ENCODE measurements around the gene PPARG. TPM values are rescaled to one million over a fixed set of nuclear protein-coding genes. Genes with fewer than 3 reads are reported as not detected.

The PPARG gene
- total and polyA plus RNA-seq, 5 donors, result 10.4 to 18.9 (median 15.3) TPM

DNA sequence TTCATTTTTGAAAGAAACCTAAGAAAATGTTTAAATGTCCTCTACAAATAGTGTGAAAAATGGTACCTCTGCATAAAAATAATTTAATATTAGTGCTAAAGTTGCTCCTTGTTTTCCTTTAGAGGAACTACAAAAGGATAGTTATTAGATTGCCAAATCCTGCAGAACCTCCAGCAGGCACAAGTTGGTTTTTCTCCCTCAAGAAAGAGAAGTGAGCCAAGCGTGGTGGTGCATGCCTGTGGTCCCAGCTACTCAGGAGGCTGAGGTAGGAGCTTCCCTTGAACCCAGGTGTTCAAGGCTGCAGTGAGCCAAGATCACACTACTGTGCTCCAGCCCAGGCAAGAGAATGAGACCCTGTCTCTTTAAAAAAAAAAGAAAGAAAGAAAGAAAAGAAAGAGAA is 110.4 kb downstream of the PPARG start:
- ATAC-seq (no peak), DNase-seq (no peak)
- Histone ChIP-seq H3K27ac (ENCODE audit: low read length) (no peak overlapping the region), H3K27me3 (ENCODE audit: control insufficient read depth, insufficient read depth) (no peaks in the 10 kb centered on the region), H3K9me3 (ENCODE audit: control insufficient read depth, low read length) (no peaks in the 10 kb centered on the region), H3K4me3 (ENCODE audit: low read length) (no peak overlapping the region), H3K4me1 (ENCODE audit: control insufficient read depth, insufficient read depth, low read length) (no peaks in the 10 kb centered on the region)
- intact Hi-C loops (cut with DNase I), result no loop called here
- 90% methylated on average over 1 of the region's 1 CpG for WGBS

DNA sequence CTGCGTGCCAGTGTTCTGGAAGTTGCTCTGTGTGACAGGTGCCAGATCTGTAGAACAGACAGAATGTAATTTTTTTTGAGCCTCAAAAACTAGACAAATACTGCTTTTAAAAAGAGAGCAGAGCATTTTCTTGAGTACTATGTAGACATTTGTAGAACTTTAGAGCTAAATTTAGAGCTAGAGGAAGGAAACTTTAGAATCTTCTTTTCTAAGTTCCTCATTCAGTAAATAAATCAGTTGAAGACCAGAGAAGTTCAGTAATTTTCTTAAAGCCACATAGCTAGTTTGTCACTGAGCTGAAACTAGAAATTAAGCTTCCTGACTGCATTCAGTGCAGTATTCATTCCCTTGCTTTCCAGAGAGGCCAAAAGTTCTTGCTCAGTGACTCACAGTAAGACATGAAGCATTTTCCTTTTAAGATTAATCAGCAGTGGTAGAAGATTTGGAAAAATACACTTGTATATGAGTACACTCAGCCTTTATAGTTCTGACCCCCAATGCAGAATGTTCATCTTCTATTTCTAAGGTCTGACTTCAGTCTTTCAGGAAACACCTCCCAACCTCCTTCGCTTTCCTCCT is 111.8 kb downstream of the PPARG start:
- Histone ChIP-seq H3K27ac (ENCODE audit: low read length) (no peak overlapping the region), H3K4me1 (ENCODE audit: control insufficient read depth, insufficient read depth, low read length) (no peaks in the 10 kb centered on the region), H3K27me3 (ENCODE audit: control insufficient read depth, insufficient read depth) (no peaks in the 10 kb centered on the region), H3K9me3 (ENCODE audit: control insufficient read depth, low read length) (no peaks in the 10 kb centered on the region), H3K4me3 (ENCODE audit: low read length) (no peak overlapping the region)
- no peak for DNase-seq
- intact Hi-C loops (cut with DNase I), result no loop called here
- WGBS, result 79% methylated on average over 2 of the region's 2 CpGs
- peak in 1 of 2 donors; percentile 20 for ATAC-seq

DNA sequence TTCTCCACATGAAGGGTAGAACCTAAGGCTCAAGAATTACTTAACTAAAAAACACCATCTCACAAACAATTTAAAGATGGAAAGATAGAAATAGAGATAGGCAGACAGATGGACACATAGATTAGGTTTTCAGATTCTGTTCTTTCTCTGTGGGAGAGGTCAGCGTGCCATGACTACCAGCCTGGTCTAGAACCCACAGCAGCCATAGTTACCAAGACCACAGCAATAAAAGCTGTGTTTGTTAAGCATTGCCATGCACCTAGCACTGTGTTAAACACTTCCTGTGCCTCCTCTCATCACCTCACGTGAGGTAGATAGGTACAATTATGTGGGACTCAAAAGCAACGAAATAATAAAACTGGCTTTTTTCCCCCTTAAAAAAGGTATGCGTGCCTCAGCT is 112.3 kb downstream of the PPARG start:
- no peaks in the 10 kb centered on the region for H3K27me3 ChIP-seq (ENCODE audit: control insufficient read depth, insufficient read depth)
- no peaks in the 10 kb centered on the region for H3K4me1 ChIP-seq (ENCODE audit: control insufficient read depth, insufficient read depth, low read length)
- ATAC-seq, result no peak

DNA sequence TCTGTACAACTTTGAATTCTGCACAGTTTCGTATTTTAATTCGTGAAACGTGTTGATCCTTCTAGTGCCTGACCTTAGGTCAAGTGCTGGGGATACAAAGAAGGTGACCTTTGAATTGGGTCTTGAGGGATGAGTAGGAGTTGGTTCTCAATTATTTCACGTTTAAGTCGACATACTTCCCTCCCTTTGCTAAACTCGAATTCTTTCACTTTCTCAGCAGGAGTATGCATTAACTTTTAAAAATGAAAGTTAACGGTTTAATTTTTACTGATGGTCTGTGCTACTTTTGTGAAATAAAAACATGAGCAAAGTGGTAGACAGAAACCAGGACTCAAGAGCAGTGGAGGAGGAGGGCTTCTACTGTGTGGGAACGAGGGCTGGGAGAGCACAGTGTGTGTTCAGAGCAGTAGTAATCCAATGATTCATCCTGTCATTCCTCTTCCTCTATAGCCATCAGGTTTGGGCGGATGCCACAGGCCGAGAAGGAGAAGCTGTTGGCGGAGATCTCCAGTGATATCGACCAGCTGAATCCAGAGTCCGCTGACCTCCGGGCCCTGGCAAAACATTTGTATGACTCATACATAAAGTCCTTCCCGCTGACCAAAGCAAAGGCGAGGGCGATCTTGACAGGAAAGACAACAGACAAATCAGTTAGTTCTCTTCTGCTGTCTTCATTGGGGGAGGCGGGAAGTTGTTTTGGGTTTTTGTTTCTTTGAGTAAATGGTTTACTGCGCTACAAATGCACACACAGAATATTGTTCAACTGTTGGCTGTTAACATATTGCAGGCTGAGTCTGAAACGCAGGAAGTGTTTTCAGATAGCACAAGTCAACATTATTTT is 116.8 kb downstream of the PPARG start:
- ATAC-seq (peak; percentile 94 to 98), DNase-seq (peak; percentile 87 to 90 (median 90))
- Histone ChIP-seq H3K4me3 (ENCODE audit: low read length) (no peak overlapping the region), H3K4me1 (ENCODE audit: control insufficient read depth, insufficient read depth, low read length) (no peaks in the 10 kb centered on the region), H3K27ac (ENCODE audit: low read length) (peak overlapping the region; percentile 41), H3K27me3 (ENCODE audit: control insufficient read depth, insufficient read depth) (no peaks in the 10 kb centered on the region), H3K9me3 (ENCODE audit: control insufficient read depth, low read length) (no peaks in the 10 kb centered on the region)
- intact Hi-C loops (cut with DNase I), result no loop called here
- WGBS, result 46% methylated on average over 20 of the region's 20 CpGs

More for the DNA sequence above, 112.3 kb downstream of the PPARG start:
- H3K9me3 ChIP-seq (ENCODE audit: control insufficient read depth, low read length), result no peaks in the 10 kb centered on the region
- intact Hi-C loops (cut with DNase I), result no loop called here
- DNase-seq, result no peak
- H3K27ac ChIP-seq (ENCODE audit: low read length), result no peak overlapping the region
- no peak overlapping the region for H3K4me3 ChIP-seq (ENCODE audit: low read length)
- 89% methylated on average over 4 of the region's 4 CpGs for WGBS

DNA sequence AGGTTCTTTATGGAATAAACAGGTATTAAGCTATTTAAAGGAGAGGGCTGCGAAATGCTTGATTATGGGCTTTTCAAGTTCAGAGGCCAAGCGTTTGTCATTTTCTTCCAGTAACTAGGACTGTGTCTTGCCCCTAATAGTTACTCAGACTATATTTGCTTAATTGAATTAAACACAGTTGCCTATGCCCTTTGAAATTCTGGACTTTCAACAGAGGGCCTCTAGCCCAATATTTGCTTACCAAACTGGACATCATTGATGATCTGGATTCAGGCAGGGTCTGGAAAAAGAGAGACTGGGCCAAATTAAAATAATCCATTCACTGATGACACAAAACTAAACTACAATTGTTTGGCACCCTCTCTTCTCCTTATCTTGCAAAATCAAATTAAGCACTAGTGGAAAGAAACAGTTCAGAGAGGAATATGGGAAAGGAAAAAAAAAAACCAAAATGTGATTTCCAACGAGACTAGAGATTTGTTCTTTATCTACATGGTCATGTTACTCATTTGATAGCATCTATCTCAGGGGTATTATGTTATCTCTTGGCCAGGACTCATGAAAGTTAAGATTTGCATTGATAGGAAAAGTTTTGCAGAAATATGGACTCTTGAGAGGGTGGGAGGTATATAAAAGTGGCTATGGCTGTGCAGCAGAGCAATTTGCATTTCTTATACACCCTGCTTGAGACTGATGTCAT is 120.3 kb downstream of the PPARG start:
- Histone ChIP-seq H3K27me3 (ENCODE audit: control insufficient read depth, insufficient read depth) (no peaks in the 10 kb centered on the region), H3K4me3 (ENCODE audit: low read length) (no peak overlapping the region), H3K4me1 (ENCODE audit: control insufficient read depth, insufficient read depth, low read length) (no peaks in the 10 kb centered on the region), H3K9me3 (ENCODE audit: control insufficient read depth, low read length) (no peaks in the 10 kb centered on the region), H3K27ac (ENCODE audit: low read length) (no peak overlapping the region)
- intact Hi-C loops (cut with DNase I), result no loop called here
- ATAC-seq (no peak), DNase-seq (no peak)
- WGBS, result 80% methylated on average over 3 of the region's 3 CpGs

DNA sequence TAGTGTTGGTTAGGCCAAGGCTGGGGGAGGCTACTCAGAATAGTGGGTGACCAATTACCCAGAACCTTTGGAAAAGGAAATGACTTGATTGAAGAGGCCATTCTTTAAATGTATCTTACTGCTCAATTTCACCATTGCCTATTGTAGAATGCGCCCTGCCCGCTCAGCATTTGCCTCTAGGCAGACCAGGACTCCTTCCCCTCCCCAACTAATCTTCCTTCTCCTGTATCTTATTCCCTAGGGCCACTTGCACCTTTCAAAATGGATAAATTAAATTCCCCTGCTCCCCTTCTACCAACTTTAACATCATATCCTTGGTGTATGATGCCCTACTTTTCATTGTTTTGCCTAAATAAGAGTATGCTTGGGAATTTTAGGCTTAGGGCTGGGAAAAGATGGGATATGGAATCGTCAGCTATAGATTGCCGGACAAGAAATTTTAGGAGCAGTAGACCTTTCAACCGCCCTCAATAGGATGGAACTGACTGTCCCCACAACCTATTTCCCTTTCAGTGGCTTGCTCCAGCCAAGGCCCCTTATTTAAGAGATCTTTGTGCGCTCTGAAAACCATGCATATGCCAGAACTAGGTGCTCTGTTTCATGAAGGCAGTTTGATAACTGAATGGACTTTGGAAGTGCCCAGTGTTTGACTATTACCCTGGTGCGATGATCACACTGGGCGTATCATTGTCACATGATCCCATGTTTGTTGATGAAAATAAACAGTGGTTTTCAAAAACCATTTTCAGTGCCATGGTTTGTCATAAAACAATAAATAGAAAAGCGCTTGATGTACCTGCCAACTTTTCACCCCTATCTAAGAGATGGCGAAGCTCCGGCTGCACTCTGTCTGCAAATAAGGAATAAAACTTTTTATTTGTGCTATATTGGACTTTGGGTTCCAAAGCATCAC is 121.1 kb downstream of the PPARG start:
- Histone ChIP-seq H3K9me3 (ENCODE audit: control insufficient read depth, low read length) (no peaks in the 10 kb centered on the region), H3K27me3 (ENCODE audit: control insufficient read depth, insufficient read depth) (no peaks in the 10 kb centered on the region), H3K27ac (ENCODE audit: low read length) (no peak overlapping the region), H3K4me3 (ENCODE audit: low read length) (no peak overlapping the region), H3K4me1 (ENCODE audit: control insufficient read depth, insufficient read depth, low read length) (no peaks in the 10 kb centered on the region)
- intact Hi-C loops (cut with DNase I), result no loop called here
- DNase-seq (no peak), ATAC-seq (no peak)
- 98% methylated on average over 11 of the region's 11 CpGs for WGBS

DNA sequence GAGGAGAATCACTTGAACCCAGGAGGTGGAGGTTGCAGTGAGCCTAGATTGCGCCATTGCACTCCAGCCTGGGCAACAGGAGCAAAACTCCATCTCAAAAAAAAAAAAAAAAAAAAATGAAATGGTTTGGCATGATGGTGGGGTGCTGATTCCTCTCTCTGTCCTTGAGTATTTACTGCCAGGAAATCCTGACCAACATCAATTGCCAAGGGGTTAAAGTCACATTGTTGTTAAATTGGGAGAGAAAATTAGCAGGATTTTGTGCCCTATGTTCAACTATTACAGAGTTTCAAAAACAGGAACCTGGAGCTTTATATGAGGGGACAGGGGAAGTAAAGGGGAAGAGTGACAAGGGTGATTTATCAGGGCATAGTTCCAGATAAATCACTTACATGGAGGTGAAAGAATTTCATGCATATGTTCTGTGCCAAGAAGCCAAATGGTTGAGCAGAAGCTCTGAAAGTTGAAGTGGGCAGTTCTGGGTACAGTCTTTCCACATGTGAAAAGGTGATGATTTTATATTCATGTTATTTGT is 124.9 kb downstream of the PPARG start:
- Histone ChIP-seq H3K4me3 (ENCODE audit: low read length) (no peak overlapping the region), H3K27ac (ENCODE audit: low read length) (no peak overlapping the region), H3K9me3 (ENCODE audit: control insufficient read depth, low read length) (no peaks in the 10 kb centered on the region), H3K27me3 (ENCODE audit: control insufficient read depth, insufficient read depth) (no peaks in the 10 kb centered on the region), H3K4me1 (ENCODE audit: control insufficient read depth, insufficient read depth, low read length) (no peaks in the 10 kb centered on the region)
- intact Hi-C loops (cut with DNase I), result no loop called here
- DNase-seq (no peak), ATAC-seq (peak in 1 of 2 donors; percentile 40)
- 100% methylated on average over 1 of the region's 1 CpG for WGBS

DNA sequence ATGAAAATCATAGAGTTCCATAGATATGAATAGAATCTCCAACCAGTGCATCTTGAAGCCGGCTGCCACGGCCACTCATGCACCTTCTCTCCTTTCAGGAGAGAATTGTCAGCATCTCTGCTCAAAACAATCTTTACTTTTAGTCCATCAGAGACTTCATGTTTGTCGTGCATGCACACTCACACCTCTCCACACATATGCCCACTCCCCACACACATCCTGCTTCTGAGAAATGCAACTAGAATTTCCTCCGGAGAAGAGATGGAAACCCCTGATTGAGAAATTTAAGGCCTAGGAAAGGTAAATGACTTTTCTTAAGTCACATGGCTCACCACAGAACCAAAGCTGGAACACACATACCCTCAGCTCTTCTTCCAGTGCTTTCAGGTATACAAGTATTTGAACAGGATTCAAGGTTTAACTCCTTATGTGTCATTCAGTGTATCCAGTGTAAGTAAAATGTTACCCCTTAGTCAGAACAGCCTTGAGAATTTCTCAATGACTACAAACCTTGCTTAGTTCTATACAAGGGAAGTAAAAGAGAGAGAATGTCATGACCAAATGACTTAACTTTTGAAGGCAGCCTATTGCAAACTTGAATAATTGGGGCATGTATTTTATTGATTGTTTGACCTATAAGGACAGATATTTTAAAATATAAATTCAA is 126.3 kb downstream of the PPARG start:
- no peak for DNase-seq
- Histone ChIP-seq H3K27me3 (ENCODE audit: control insufficient read depth, insufficient read depth) (no peaks in the 10 kb centered on the region), H3K27ac (ENCODE audit: low read length) (no peak overlapping the region), H3K9me3 (ENCODE audit: control insufficient read depth, low read length) (no peaks in the 10 kb centered on the region), H3K4me1 (ENCODE audit: control insufficient read depth, insufficient read depth, low read length) (no peaks in the 10 kb centered on the region), H3K4me3 (ENCODE audit: low read length) (no peak overlapping the region)
- intact Hi-C loops (cut with DNase I), result no loop called here
- 79% methylated on average over 4 of the region's 4 CpGs for WGBS
- ATAC-seq, result no peak

DNA sequence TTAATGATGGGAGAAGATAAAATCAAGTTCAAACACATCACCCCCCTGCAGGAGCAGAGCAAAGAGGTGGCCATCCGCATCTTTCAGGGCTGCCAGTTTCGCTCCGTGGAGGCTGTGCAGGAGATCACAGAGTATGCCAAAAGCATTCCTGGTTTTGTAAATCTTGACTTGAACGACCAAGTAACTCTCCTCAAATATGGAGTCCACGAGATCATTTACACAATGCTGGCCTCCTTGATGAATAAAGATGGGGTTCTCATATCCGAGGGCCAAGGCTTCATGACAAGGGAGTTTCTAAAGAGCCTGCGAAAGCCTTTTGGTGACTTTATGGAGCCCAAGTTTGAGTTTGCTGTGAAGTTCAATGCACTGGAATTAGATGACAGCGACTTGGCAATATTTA is 127.9 kb downstream of the PPARG start:
- ATAC-seq (no peak), DNase-seq (no peak)
- peaks cover 3% of the 10 kb centered on the region for H3K4me1 ChIP-seq (ENCODE audit: control insufficient read depth, insufficient read depth, low read length)
- H3K27ac ChIP-seq (ENCODE audit: low read length), result no peak overlapping the region
- WGBS, result 92% methylated on average over 8 of the region's 8 CpGs
- no peaks in the 10 kb centered on the region for H3K27me3 ChIP-seq (ENCODE audit: control insufficient read depth, insufficient read depth)
- intact Hi-C loops (cut with DNase I), result no loop called here
- H3K9me3 ChIP-seq (ENCODE audit: control insufficient read depth, low read length), result no peaks in the 10 kb centered on the region
- no peak overlapping the region for H3K4me3 ChIP-seq (ENCODE audit: low read length)

DNA sequence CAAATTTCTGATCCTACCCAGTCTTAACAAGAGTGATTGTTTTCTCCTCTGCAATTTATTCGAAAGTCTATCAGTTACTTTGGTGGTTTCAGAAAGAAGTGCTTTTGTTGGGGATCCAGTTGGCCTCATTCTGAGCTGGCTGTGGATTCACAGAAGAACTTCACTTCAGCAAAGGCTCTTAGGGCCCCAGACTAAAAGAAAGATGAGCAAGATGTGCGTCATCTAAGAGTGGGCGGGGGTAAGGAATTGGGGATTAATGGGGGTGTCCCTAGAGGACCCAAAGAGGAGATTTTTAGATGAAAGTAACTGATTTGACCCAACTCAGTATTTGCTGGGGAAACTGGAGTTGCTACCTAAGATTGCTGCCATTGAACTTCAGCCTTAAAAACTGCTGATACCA is 131.5 kb downstream of the PPARG start:
- Histone ChIP-seq H3K27me3 (ENCODE audit: control insufficient read depth, insufficient read depth) (no peaks in the 10 kb centered on the region), H3K9me3 (ENCODE audit: control insufficient read depth, low read length) (no peaks in the 10 kb centered on the region), H3K4me3 (ENCODE audit: low read length) (no peak overlapping the region), H3K27ac (ENCODE audit: low read length) (no peak overlapping the region), H3K4me1 (ENCODE audit: control insufficient read depth, insufficient read depth, low read length) (peaks cover 17% of the 10 kb centered on the region)
- intact Hi-C loops (cut with DNase I), result no loop called here
- DNase-seq (no peak), ATAC-seq (no peak)
- 89% methylated on average over 3 of the region's 3 CpGs for whole genome bisulfite sequencing
